ENCODE results near the gene NKX3-2. TPM values are rescaled to one million over a fixed set of nuclear protein-coding genes. Genes with fewer than 3 reads are reported as not detected.

Gene NKX3-2
- total RNA-seq, 2 donors from 2014 or later: 0.26 TPM; not detected in 1

DNA sequence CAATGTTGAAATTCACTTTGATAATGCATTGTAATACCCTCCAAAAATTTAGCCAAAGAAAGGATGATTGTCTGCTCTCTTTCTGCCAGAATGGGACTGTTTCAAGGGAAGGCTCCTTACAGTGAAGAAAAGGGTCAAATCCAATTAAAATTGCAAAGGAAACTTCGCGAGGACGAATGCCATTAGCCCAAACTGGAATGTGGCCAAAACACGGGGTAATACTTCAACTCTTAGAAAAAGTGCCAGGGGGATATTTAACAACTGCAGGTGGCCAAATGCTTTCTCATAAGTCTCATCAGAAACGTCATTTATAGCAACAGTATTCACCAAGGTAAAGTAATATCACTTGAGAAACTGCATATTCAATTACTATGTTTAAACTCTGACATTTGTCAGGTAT lies 29.0 kb downstream of the NKX3-2 start:
- no peaks in the 10 kb centered on the region for H3K27me3 ChIP-seq
- intact Hi-C loops (cut with DNase I): no loop called here
- TF ChIP-seq POLR2A (IDR thresholded peaks at IDR 0.05): no peak
- TF ChIP-seq, protein P1, sequence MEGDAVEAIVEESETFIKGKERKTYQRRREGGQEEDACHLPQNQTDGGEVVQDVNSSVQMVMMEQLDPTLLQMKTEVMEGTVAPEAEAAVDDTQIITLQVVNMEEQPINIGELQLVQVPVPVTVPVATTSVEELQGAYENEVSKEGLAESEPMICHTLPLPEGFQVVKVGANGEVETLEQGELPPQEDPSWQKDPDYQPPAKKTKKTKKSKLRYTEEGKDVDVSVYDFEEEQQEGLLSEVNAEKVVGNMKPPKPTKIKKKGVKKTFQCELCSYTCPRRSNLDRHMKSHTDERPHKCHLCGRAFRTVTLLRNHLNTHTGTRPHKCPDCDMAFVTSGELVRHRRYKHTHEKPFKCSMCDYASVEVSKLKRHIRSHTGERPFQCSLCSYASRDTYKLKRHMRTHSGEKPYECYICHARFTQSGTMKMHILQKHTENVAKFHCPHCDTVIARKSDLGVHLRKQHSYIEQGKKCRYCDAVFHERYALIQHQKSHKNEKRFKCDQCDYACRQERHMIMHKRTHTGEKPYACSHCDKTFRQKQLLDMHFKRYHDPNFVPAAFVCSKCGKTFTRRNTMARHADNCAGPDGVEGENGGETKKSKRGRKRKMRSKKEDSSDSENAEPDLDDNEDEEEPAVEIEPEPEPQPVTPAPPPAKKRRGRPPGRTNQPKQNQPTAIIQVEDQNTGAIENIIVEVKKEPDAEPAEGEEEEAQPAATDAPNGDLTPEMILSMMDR (IDR thresholded peaks at IDR 0.05): no peak
- no peaks in the 10 kb centered on the region for H3K4me1 ChIP-seq
- no peak overlapping the region for H3K4me3 ChIP-seq
- ATAC-seq (no peak), DNase-seq (no peak)
- H3K36me3 ChIP-seq (replicated peaks in 1 of 2; ENCODE audit: insufficient read depth in 1 of 2, low read depth in 2 of 2): no peaks in the 10 kb centered on the region
- 2 to 3% methylated on average over 5 of the region's 5 CpGs for WGBS, 2 donors
- no peaks in the 10 kb centered on the region for H3K9me3 ChIP-seq
- no peak overlapping the region for H3K27ac ChIP-seq

DNA sequence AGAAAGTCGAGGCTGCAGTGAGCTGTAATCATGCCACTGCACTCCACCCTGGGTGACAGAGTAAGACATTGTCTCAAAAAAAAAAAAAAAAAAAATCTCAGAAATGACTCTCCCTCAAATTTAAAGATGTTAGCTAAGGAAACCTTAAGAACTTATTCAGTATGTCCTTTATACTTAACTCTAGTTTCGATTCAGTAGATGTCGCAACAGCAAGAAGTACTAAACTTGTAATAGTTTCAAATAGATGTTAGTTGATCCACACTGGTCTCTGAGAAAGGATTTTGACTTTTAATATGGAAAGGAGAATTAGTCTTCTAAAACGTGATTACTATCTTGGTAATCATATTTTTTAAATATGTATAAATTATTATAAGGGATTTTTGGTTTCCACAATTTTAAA lies 29.6 kb downstream of the NKX3-2 start:
- WGBS, 2 donors: 62 to 63% methylated on average over 4 of the region's 4 CpGs
- no peak for ATAC-seq
- intact Hi-C loops (cut with DNase I): no loop called here

DNA sequence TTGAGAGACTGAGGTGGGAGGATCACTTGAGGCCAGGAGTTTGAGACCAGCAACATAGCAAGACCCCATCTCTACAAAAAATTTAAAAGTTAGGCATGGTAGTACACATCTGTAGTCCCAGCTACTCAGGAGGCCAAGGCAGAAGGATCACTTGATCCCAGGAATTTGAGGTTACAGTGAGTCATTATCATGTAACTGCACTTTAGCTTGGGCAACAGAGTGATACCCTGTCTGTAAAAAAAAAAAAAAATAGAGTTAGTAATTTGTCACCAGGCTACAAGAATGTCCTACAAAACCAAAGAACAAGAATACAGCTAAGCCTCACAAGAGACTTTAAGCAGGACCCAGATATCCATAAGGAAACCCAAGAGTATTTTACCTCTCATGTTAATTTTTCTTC lies 33.2 kb downstream of the NKX3-2 start:
- no peak for ATAC-seq
- intact Hi-C loops (cut with DNase I): no loop called here
- no peak overlapping the region for H3K27ac ChIP-seq
- TF ChIP-seq, protein P1 (IDR thresholded peaks at IDR 0.05): no peak
- no peak for TF ChIP-seq POLR2A (IDR thresholded peaks at IDR 0.05)
- H3K4me3 ChIP-seq: no peak overlapping the region
- no peaks in the 10 kb centered on the region for H3K27me3 ChIP-seq
- H3K9me3 ChIP-seq: no peaks in the 10 kb centered on the region
- no peaks in the 10 kb centered on the region for H3K4me1 ChIP-seq
- DNase-seq: no peak
- no peaks in the 10 kb centered on the region for H3K36me3 ChIP-seq (replicated peaks in 1 of 2; ENCODE audit: insufficient read depth in 1 of 2, low read depth in 2 of 2)

More for the DNA sequence above, 29.6 kb downstream of the NKX3-2 start:
- no peak for DNase-seq
- TF ChIP-seq, protein P1 (IDR thresholded peaks at IDR 0.05): no peak
- TF ChIP-seq POLR2A (IDR thresholded peaks at IDR 0.05): no peak
- no peaks in the 10 kb centered on the region for H3K9me3 ChIP-seq
- H3K4me1 ChIP-seq: no peaks in the 10 kb centered on the region
- no peaks in the 10 kb centered on the region for H3K36me3 ChIP-seq (replicated peaks in 1 of 2; ENCODE audit: insufficient read depth in 1 of 2, low read depth in 2 of 2)
- no peak overlapping the region for H3K4me3 ChIP-seq
- no peak overlapping the region for H3K27ac ChIP-seq
- no peaks in the 10 kb centered on the region for H3K27me3 ChIP-seq

DNA sequence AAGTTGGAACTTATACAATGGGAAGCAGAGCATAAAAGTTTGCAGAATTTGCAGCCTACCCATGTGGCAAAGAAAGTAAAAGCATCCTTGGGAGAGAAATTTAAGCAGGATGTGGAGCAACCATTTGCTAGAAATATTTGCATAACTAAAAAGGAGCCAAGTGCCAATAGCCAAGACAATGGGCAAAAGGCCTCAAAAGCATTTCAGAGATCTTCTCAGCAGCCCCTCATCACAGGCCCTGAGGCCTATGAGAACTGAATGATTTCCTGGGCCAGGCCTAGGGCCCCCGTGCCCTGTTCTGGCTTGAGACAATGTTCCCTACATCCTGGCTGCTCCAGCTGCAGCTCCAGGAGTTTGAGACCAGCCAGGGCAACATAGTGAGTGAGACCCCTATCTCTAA lies 34.9 kb downstream of the NKX3-2 start:
- intact Hi-C loops (cut with DNase I): no loop called here
- 79 to 91% methylated on average over 1 of the region's 1 CpG for WGBS, 2 donors

DNA sequence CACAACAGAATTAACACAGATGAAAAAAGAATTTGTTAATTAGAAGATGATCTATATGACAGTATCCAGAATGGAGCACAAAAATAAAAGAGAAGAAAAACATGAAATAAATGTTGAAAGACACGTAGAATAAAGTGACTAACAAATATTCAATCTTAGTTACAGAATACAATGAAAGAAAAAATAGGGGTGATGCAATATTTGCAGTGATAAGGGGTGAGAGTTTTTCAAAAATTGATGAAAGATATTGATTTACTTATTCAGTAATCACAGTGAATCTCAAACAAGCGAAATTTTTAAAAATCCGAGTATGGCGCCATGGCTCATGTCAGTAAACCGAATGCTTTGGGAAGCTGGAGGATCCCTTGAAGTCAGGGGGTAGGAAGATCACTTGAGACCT lies 39.9 kb downstream of the NKX3-2 start:
- TF ChIP-seq, protein P1 (IDR thresholded peaks at IDR 0.05): no peak
- no peak for TF ChIP-seq POLR2A (IDR thresholded peaks at IDR 0.05)
- peaks cover 0 to 3% of the 10 kb centered on the region in 2 donors for H3K27me3 ChIP-seq
- ATAC-seq (no peak), DNase-seq (no peak)
- no peaks in the 10 kb centered on the region for H3K36me3 ChIP-seq (replicated peaks in 1 of 2; ENCODE audit: insufficient read depth in 1 of 2, low read depth in 2 of 2)
- no peaks in the 10 kb centered on the region for H3K9me3 ChIP-seq
- intact Hi-C loops (cut with DNase I): no loop called here
- H3K4me3 ChIP-seq: no peak overlapping the region
- 81 to 89% methylated on average over 5 of the region's 5 CpGs for WGBS, 2 donors
- no peak overlapping the region for H3K27ac ChIP-seq
- no peaks in the 10 kb centered on the region for H3K4me1 ChIP-seq

More for the DNA sequence above, 34.9 kb downstream of the NKX3-2 start:
- no peak for DNase-seq
- Histone ChIP-seq H3K4me1 (no peaks in the 10 kb centered on the region), H3K36me3 (replicated peaks in 1 of 2; ENCODE audit: insufficient read depth in 1 of 2, low read depth in 2 of 2) (no peaks in the 10 kb centered on the region), H3K27ac (no peak overlapping the region), H3K27me3 (no peaks in the 10 kb centered on the region), H3K9me3 (no peaks in the 10 kb centered on the region), H3K4me3 (no peak overlapping the region)
- ATAC-seq: no peak
- TF ChIP-seq, protein P1 (IDR thresholded peaks at IDR 0.05): no peak
- TF ChIP-seq POLR2A (IDR thresholded peaks at IDR 0.05): no peak
